GM12864 (cell line): Measurements from ENCODE around the gene CPEB4.

Experiments used
- DNase-seq: peaks from one replicate; pipeline ENCODE4 v3.0.0-alpha.2; 2011; ENCODE audit warnings: low read depth
- H3K4me3 ChIP-seq: 2 replicates; pipeline ENCODE4 v1.5.1; 2011; ENCODE audit warnings: mild to moderate bottlenecking, low read depth, low read length, control low read depth
- CTCF ChIP-seq: IDR thresholded peaks from 2 replicates; pipeline ENCODE4 v1.5.1; 2011; ENCODE audit warnings: low read depth, mild to moderate bottlenecking, moderate library complexity, low read length, control low read depth, inconsistent platforms; ENCODE audit errors: missing control alignments

CPEB4 gene

GRCh38 chr5:173998531-173998930 lies 110.4 kb downstream of the CPEB4 start:
- DNase-seq = no peak
- H3K4me3 ChIP-seq = no peak overlapping the region
- no peak for TF ChIP-seq CTCF

- no peak for TF ChIP-seq CTCF
- no peak overlapping the region for H3K4me3 ChIP-seq
- DNase-seq = no peak
Observed at GRCh38 chr5:174000076-174000475, 111.9 kb downstream of the CPEB4 start.

GRCh38 chr5:174003795-174004194 lies 115.6 kb downstream of the CPEB4 start:
- H3K4me3 ChIP-seq = no peak overlapping the region
- no peak for TF ChIP-seq CTCF
- DNase-seq = no peak

GRCh38 chr5:174008922-174009321 lies 120.8 kb downstream of the CPEB4 start:
- no peak for TF ChIP-seq CTCF
- no peak overlapping the region for H3K4me3 ChIP-seq

GRCh38 chr5:174010365-174010764 lies 122.2 kb downstream of the CPEB4 start:
- no peak for TF ChIP-seq CTCF
- H3K4me3 ChIP-seq = no peak overlapping the region
- no peak for DNase-seq

More at GRCh38 chr5:174008922-174009321, 120.8 kb downstream of the CPEB4 start:
- no peak for DNase-seq

GRCh38 chr5:174011441-174011840 lies 123.3 kb downstream of the CPEB4 start:
- H3K4me3 ChIP-seq = no peak overlapping the region
- no peak for TF ChIP-seq CTCF
- DNase-seq = no peak
